B cell (primary cell): ENCODE data around the gene PIGZ. TPM values are rescaled to one million over a fixed set of nuclear protein-coding genes. Genes with fewer than 3 reads are reported as not detected.

Experiments
- ATAC-seq: fragments of 200-7000 bp; cut with Tn5 transposase; one replicate; pipeline ENCODE4 v1.10.0; 2021; ENCODE audit warnings: low read depth, mild to moderate bottlenecking, moderate number of reproducible peaks, moderate library complexity
- CTCF ChIA-PET: fragments of 350-600 bp; sonication (Branson Sonifier 250); formaldehyde crosslinking; loops from one replicate; lab custom pipeline; 2021; ENCODE audit warnings: antibody characterized with exemption, inconsistent platforms; lab: Charles Lee
- POLR2A ChIA-PET: fragments of 350-600 bp; sonication (Branson Sonifier 250); formaldehyde crosslinking; loops from one replicate; lab custom pipeline; 2021; ENCODE audit warnings: antibody characterized with exemption; lab: Charles Lee
- DNase-seq: peaks from one replicate; pipeline ENCODE4 v3.0.0; 2013
- H2AFZ ChIP-seq: 2 replicates; pipeline ENCODE4 v1.6.1; 2012; ENCODE audit warnings: mild to moderate bottlenecking, low read depth, low read length; ENCODE audit not compliant: insufficient read depth, poor library complexity, severe bottlenecking
- H3K27ac ChIP-seq, 2 donors: 1 replicate in 1 of 2; 2 replicates in 1 of 2; pipeline ENCODE4 v1.5.1; 2012 to 2013; ENCODE audit warnings: low read length in 2 of 2, mild to moderate bottlenecking in 2 of 2, moderate library complexity in 1 of 2
- H3K27me3 ChIP-seq, 4 experiments: fragments of 200-600 bp in 1 of 4; sonication (generic) in 1 of 4; replicated peaks in 1 of 4; 1 replicate in 2 of 4; 2 replicates in 2 of 4; pipeline versions ENCODE4 v1.6.1 to v1.7.0; 2013 to 2016; ENCODE audit warnings: low read length in 3 of 4, mild to moderate bottlenecking in 2 of 4, mixed read lengths in 1 of 4, moderate library complexity in 1 of 4; ENCODE audit not compliant: insufficient read depth in 4 of 4, control insufficient read depth in 3 of 4; ENCODE audit errors: control extremely low read depth in 1 of 4
- H3K36me3 ChIP-seq, 2 experiments: replicated peaks in 1 of 2; 1 replicate in 1 of 2; 2 replicates in 1 of 2; pipeline versions ENCODE4 v1.6.1 to v1.7.1; 2013; ENCODE audit warnings: low read length in 1 of 2; ENCODE audit not compliant: insufficient read depth in 2 of 2, control insufficient read depth in 1 of 2; ENCODE audit errors: control extremely low read depth in 1 of 2, extremely low read depth in 1 of 2
- H3K4me1 ChIP-seq, 2 donors: fragments of 200-600 bp in 1 of 2; sonication (generic) in 1 of 2; 1 replicate in 1 of 2; 2 replicates in 1 of 2; pipeline versions ENCODE4 v1.5.1 to v1.6.1; 2013 to 2017; ENCODE audit warnings: low read length in 2 of 2; ENCODE audit not compliant: control insufficient read depth in 2 of 2, insufficient read depth in 2 of 2
- H3K4me2 ChIP-seq: replicated peaks from 2 replicates; pipeline ENCODE3; 2012; ENCODE audit warnings: mild to moderate bottlenecking, low read depth, low read length; ENCODE audit not compliant: poor library complexity, severe bottlenecking
- H3K4me3 ChIP-seq, 5 experiments: fragments of 200-600 bp in 1 of 5; sonication (generic) in 1 of 5; 1 replicate in 3 of 5; 2 replicates in 2 of 5; pipeline versions ENCODE4 v1.5.1 to v1.7.0; 2011 to 2016; ENCODE audit warnings: low read length in 4 of 5, mild to moderate bottlenecking in 4 of 5, low read depth in 2 of 5, control low read depth in 1 of 5, moderate library complexity in 1 of 5; ENCODE audit not compliant: insufficient read depth in 1 of 5; ENCODE audit errors: control extremely low read depth in 1 of 5, extremely low read depth in 1 of 5
- H3K79me2 ChIP-seq: fragments of 200-600 bp; sonication (generic); one replicate; pipeline ENCODE4 v1.6.0; 2016; ENCODE audit warnings: low read length; ENCODE audit not compliant: control insufficient read depth, insufficient read depth
- H3K9ac ChIP-seq: fragments of 200-600 bp; sonication (generic); 2 replicates; pipeline ENCODE4 v1.6.1; 2017; ENCODE audit warnings: mild to moderate bottlenecking, low read length, moderate library complexity
- H3K9me3 ChIP-seq, 3 donors: one replicate each; pipeline versions ENCODE4 v1.6.1 to v1.7.1; 2013; ENCODE audit warnings: low read length in 2 of 3; ENCODE audit not compliant: control insufficient read depth in 2 of 3, insufficient read depth in 1 of 3; ENCODE audit errors: control extremely low read depth in 1 of 3
- H4K20me1 ChIP-seq: 2 replicates; pipeline ENCODE4 v1.6.0; 2012; ENCODE audit warnings: mild to moderate bottlenecking, low read length; ENCODE audit not compliant: insufficient read depth, control insufficient read depth, poor library complexity, severe bottlenecking
- H3K27ac Mint-ChIP-seq: one replicate; pipeline ENCODE4 v1.8.0; 2021; ENCODE audit warnings: mixed read lengths
- H3K27me3 Mint-ChIP-seq: one replicate; pipeline ENCODE4 v1.8.0; 2021; ENCODE audit warnings: mixed read lengths
- H3K4me1 Mint-ChIP-seq: one replicate; pipeline ENCODE4 v1.8.0; 2021; ENCODE audit warnings: mixed read lengths
- H3K4me3 Mint-ChIP-seq: one replicate; pipeline ENCODE4 v1.8.0; 2021; ENCODE audit warnings: mixed read lengths
- H3K9me3 Mint-ChIP-seq: one replicate; pipeline ENCODE4 v1.8.0; 2022; ENCODE audit warnings: mixed read lengths; ENCODE audit not compliant: insufficient read depth
- CTCF ChIP-seq: fragments of 200-600 bp; IDR thresholded peaks from one replicate; pipeline ENCODE4 v1.8.0; 2022; ENCODE audit warnings: antibody characterized with exemption, mild to moderate bottlenecking
- EZH2 ChIP-seq: IDR thresholded peaks from 2 replicates; pipeline ENCODE4 v1.6.1; 2012; ENCODE audit warnings: borderline replicate concordance, low read depth, mild to moderate bottlenecking, moderate library complexity, low read length; ENCODE audit not compliant: insufficient read depth, poor library complexity, severe bottlenecking
- WGBS: methylation state at CpG from one replicate; pipeline ENCODE4 v1.1.5; 2013; ENCODE audit warnings: missing lambda C conversion rate; ENCODE audit not compliant: insufficient coverage; 5-methylcytosine and 5-hydroxymethylcytosine counted together
- intact Hi-C: fragments of 100-400 bp; cut with micrococcal nuclease; formaldehyde crosslinking; loops from one replicate; pipeline ENCODE4 v1.10.0; 2022
- polyA plus RNA-seq: library from polyadenylated mRNA; depleted of rRNA; stranded (reverse); fragments of >200 nt; gene quantifications from 2 replicates; pipeline ENCODE4 v1.2.3, GENCODE V29; 2012
- total RNA-seq, 2 donors: library from RNA; stranded (reverse); fragments of 120-200 nt in 1 of 2; gene quantifications; 1 replicate in 1 of 2; 2 replicates in 1 of 2; pipeline versions ENCODE4 v1.2.3 to v1.2.4, GENCODE V29; 2013 to 2022

Gene PIGZ
- total and polyA plus RNA-seq, 2 donors (not counting 1 experiment from before 2014, with no cell fraction given): 2.2 to 3.9 TPM

- Histone ChIP-seq H2AFZ (no peak overlapping the region), H3K79me2 (no peaks in the 10 kb centered on the region), H3K9me3 (peaks cover 1 to 6% (median 5%) of the 10 kb centered on the region in 3 donors), H3K4me3 (no peak overlapping the region), H3K9ac (no peak overlapping the region), H4K20me1 (no peaks in the 10 kb centered on the region), H3K27me3 (peaks cover 0 to 4% (median 0%) of the 10 kb centered on the region in 4 experiments), H3K4me2 (no peak overlapping the region), H3K4me1 (peaks cover 0 to 6% of the 10 kb centered on the region in 2 donors), H3K27ac (no peak overlapping the region), H3K36me3 (no peaks in the 10 kb centered on the region)
- peaks cover 38% of the 10 kb centered on the region for H3K27me3 Mint-ChIP-seq
- TF ChIP-seq EZH2 (no peak), CTCF (no peak)
- peaks cover 6% of the 10 kb centered on the region for H3K9me3 Mint-ChIP-seq
- H3K27ac Mint-ChIP-seq: no peak overlapping the region
- no peak overlapping the region for H3K4me3 Mint-ChIP-seq
- DNase-seq (no peak), ATAC-seq (no peak)
- ChIA-PET POLR2A (no interaction called here), CTCF (interaction anchor here (0.6 to 2.8 kb wide), 5 partner anchors 9 to 208 kb away, joined by 3 to 23 read pairs (median 3); no protein-coding TSS in a partner anchor)
- no peaks in the 10 kb centered on the region for H3K4me1 Mint-ChIP-seq
- WGBS: 90% methylated on average over 9 of the region's 10 CpGs
- intact Hi-C loops: loop anchor here (2.0 kb wide), 1 partner anchor 23 kb away; no protein-coding TSS in a partner anchor
Observed at GRCh38 chr3:196979545-196979944, 10.9 kb upstream of the PIGZ start.

- Histone ChIP-seq H3K27ac (no peak overlapping the region), H3K4me1 (peaks cover 0 to 6% of the 10 kb centered on the region in 2 donors), H3K27me3 (peaks cover 0 to 4% (median 0%) of the 10 kb centered on the region in 4 experiments), H3K9ac (no peak overlapping the region), H3K36me3 (no peaks in the 10 kb centered on the region), H3K4me2 (no peak overlapping the region), H4K20me1 (no peaks in the 10 kb centered on the region), H2AFZ (no peak overlapping the region), H3K79me2 (no peaks in the 10 kb centered on the region), H3K9me3 (no peaks in the 10 kb centered on the region), H3K4me3 (no peak overlapping the region)
- Mint-ChIP-seq H3K27ac (no peak overlapping the region), H3K4me1 (no peaks in the 10 kb centered on the region), H3K27me3 (peaks cover 32% of the 10 kb centered on the region), H3K4me3 (no peak overlapping the region), H3K9me3 (no peaks in the 10 kb centered on the region)
- ATAC-seq (no peak), DNase-seq (no peak)
- WGBS: 88% methylated on average over 11 of the region's 11 CpGs
- intact Hi-C loops: no loop called here
- ChIA-PET POLR2A (no interaction called here), CTCF (interaction anchor here (0.6 to 2.0 kb wide), 2 partner anchors 206 to 213 kb away, joined by 3 to 5 read pairs; no protein-coding TSS in a partner anchor)
- no peak for TF ChIP-seq CTCF
- TF ChIP-seq EZH2: no peak
Observed at GRCh38 chr3:196976941-196977340, 8.3 kb upstream of the PIGZ start.
